Loucy (cell line): ENCODE measurements around the gene DIPK1A.

Source experiments
- H2AFZ ChIP-seq: fragments of 200-600 bp; sonication (generic); 2 replicates; pipeline ENCODE4 v1.6.0; 2016; ENCODE audit warnings: antibody characterized with exemption, mild to moderate bottlenecking, low read length, moderate library complexity
- H3F3A ChIP-seq: fragments of 200-600 bp; 2 replicates; pipeline ENCODE4 v1.6.0; 2016; ENCODE audit warnings: antibody characterized with exemption, low read depth, mild to moderate bottlenecking
- H3K27me3 ChIP-seq: fragments of 200-600 bp; sonication (generic); 2 replicates; pipeline ENCODE4 v1.6.1; 2014; ENCODE audit warnings: low read length, mild to moderate bottlenecking; ENCODE audit not compliant: insufficient read depth, poor library complexity, severe bottlenecking
- H3K36me3 ChIP-seq: fragments of 200-600 bp; sonication (generic); 2 replicates; pipeline ENCODE4 v1.6.1; 2016; ENCODE audit warnings: low read length; ENCODE audit not compliant: insufficient read depth
- H3K4me1 ChIP-seq: fragments of 200-600 bp; sonication (generic); 2 replicates; pipeline ENCODE4 v1.5.1; 2014; ENCODE audit warnings: low read length, mild to moderate bottlenecking; ENCODE audit not compliant: insufficient read depth, poor library complexity, severe bottlenecking
- H3K4me2 ChIP-seq: fragments of 200-600 bp; sonication (generic); 2 replicates; pipeline ENCODE4 v1.6.0; 2014; ENCODE audit warnings: antibody characterized with exemption, low read length, low read depth, mild to moderate bottlenecking; ENCODE audit not compliant: poor library complexity, severe bottlenecking
- H3K4me3 ChIP-seq: fragments of 200-600 bp; sonication (generic); 2 replicates; pipeline ENCODE4 v1.5.1; 2014; ENCODE audit warnings: low read length, mild to moderate bottlenecking, mixed read lengths; ENCODE audit not compliant: poor library complexity, severe bottlenecking
- H3K79me2 ChIP-seq: fragments of 200-600 bp; sonication (generic); 2 replicates; pipeline ENCODE4 v1.6.1; 2014; ENCODE audit warnings: low read length; ENCODE audit not compliant: insufficient read depth
- H3K9ac ChIP-seq: fragments of 200-600 bp; sonication (generic); 2 replicates; pipeline ENCODE4 v1.6.0; 2014; ENCODE audit warnings: mild to moderate bottlenecking, low read depth, low read length, moderate library complexity; ENCODE audit not compliant: poor library complexity, severe bottlenecking
- H3K9me2 ChIP-seq: fragments of 200-600 bp; sonication (generic); replicated peaks from 2 replicates; pipeline ENCODE4 v1.6.1; 2016; ENCODE audit warnings: low read depth, low read length, mixed read lengths
- H3K9me3 ChIP-seq: fragments of 200-600 bp; sonication (generic); 2 replicates; pipeline ENCODE4 v1.6.1; 2014; ENCODE audit warnings: mild to moderate bottlenecking, antibody characterized with exemption, low read length, low read depth; ENCODE audit not compliant: insufficient read depth
- H4K20me1 ChIP-seq: fragments of 200-600 bp; sonication (generic); 2 replicates; pipeline ENCODE4 v1.6.0; 2014; ENCODE audit warnings: antibody characterized with exemption, low read length, mild to moderate bottlenecking; ENCODE audit not compliant: insufficient read depth, poor library complexity, severe bottlenecking
- CTCF ChIP-seq: fragments of 200-600 bp; sonication (generic); conservative IDR thresholded peaks from 2 replicates; pipeline ENCODE4 v1.5.1; 2014; ENCODE audit warnings: mild to moderate bottlenecking, antibody characterized with exemption, low read length
- EZH2phosphoT487 ChIP-seq: fragments of 200-600 bp; IDR thresholded peaks from 2 replicates; pipeline ENCODE4 v1.6.1; 2018; ENCODE audit warnings: antibody characterized with exemption, mild to moderate bottlenecking, moderate library complexity, borderline replicate concordance

The DIPK1A gene

DNA sequence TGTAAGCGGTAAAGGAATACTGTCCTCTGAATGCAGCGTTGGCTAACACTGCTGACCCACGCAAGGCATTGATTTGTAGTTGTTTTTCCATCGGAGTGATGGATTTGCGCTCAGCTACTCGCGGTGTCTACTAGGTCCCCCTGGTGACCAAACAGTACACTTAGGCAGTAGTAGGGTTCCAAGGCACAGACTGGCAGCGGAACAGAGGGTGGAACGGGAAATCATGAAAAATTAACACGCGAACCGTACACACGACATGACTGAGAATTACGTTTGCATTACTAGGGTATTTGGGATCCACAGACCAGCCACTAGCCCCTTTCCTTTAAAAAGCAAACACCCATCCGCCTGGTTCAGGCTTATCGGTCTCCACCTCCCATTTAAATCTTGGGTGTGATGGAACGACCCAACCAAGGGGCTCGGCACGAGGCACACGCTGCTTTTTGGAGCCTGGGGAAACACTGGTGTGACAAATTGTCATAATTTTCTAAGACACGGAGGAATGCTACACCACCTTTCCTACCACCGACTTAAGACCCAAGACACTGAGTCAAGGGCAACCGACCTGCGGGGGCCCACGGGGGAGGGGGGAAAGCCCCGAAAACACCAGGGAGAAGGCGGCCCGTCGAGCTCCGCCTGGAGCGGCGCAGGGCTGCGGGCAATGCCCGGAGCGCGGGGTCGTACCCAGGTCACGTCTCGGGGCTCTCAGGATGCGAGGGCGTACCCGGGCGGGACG, 699 bp downstream of the DIPK1A start:
- H3K27me3 ChIP-seq: no peaks in the 10 kb centered on the region
- H3K4me2 ChIP-seq: peak overlapping the region; percentile 79
- H3K9me3 ChIP-seq: no peaks in the 10 kb centered on the region
- H3K9me2 ChIP-seq: no peaks in the 10 kb centered on the region
- peaks cover 15% of the 10 kb centered on the region for H3K79me2 ChIP-seq
- H4K20me1 ChIP-seq: no peaks in the 10 kb centered on the region
- peak overlapping the region; percentile 68 for H3K9ac ChIP-seq
- no peaks in the 10 kb centered on the region for H3F3A ChIP-seq
- H3K4me1 ChIP-seq: peaks cover 69% of the 10 kb centered on the region
- H3K36me3 ChIP-seq: no peaks in the 10 kb centered on the region
- TF ChIP-seq EZH2phosphoT487: no peak
- peak; percentile 78 for TF ChIP-seq CTCF
- H2AFZ ChIP-seq: peak overlapping the region; percentile 85
- H3K4me3 ChIP-seq: peak overlapping the region; percentile 74

GRCh38 chr1:92958203-92958970, 2.9 kb downstream of the DIPK1A start:
- H3K4me1 ChIP-seq: peaks cover 54% of the 10 kb centered on the region
- H3K9me2 ChIP-seq: no peaks in the 10 kb centered on the region
- TF ChIP-seq EZH2phosphoT487 (no peak), CTCF (no peak)
- H3F3A ChIP-seq: no peaks in the 10 kb centered on the region
- H3K4me3 ChIP-seq: no peak overlapping the region
- H3K9me3 ChIP-seq: no peaks in the 10 kb centered on the region
- H3K9ac ChIP-seq: peak overlapping the region; percentile 19
- H3K79me2 ChIP-seq: peaks cover 21% of the 10 kb centered on the region
- H3K27me3 ChIP-seq: no peaks in the 10 kb centered on the region
- H4K20me1 ChIP-seq: no peaks in the 10 kb centered on the region
- H3K36me3 ChIP-seq: no peaks in the 10 kb centered on the region
- peak overlapping the region; percentile 64 for H3K4me2 ChIP-seq
- H2AFZ ChIP-seq: no peak overlapping the region

- peaks cover 33% of the 10 kb centered on the region for H3K79me2 ChIP-seq
- peaks cover 56% of the 10 kb centered on the region for H3K4me1 ChIP-seq
- no peaks in the 10 kb centered on the region for H3K9me2 ChIP-seq
- peak overlapping the region; percentile 64 for H3K4me2 ChIP-seq
- H3K9me3 ChIP-seq: no peaks in the 10 kb centered on the region
- H3K4me3 ChIP-seq: peak overlapping the region; percentile 36
- H3K9ac ChIP-seq: peak overlapping the region; percentile 19
- H3K27me3 ChIP-seq: no peaks in the 10 kb centered on the region
- no peaks in the 10 kb centered on the region for H3K36me3 ChIP-seq
- TF ChIP-seq EZH2phosphoT487 (no peak), CTCF (no peak)
- H2AFZ ChIP-seq: 0 out of 2 replicates have a peak overlapping the region, but pooled peaks have one; percentile 5
- H3F3A ChIP-seq: no peaks in the 10 kb centered on the region
- no peaks in the 10 kb centered on the region for H4K20me1 ChIP-seq
Observed at GRCh38 chr1:92957030-92957734, 4.1 kb downstream of the DIPK1A start.
